Glomerular visceral epithelial cell (primary cell): ENCODE results near the gene CENPP.
A peak's percentile ranks its signal among the peaks of the same experiment; 100 is the strongest.

Source experiments
- DNase-seq: peaks from one replicate; pipeline ENCODE4 v3.0.0-alpha.2; 2016; ENCODE audit errors: extremely low spot score

Gene CENPP

DNA sequence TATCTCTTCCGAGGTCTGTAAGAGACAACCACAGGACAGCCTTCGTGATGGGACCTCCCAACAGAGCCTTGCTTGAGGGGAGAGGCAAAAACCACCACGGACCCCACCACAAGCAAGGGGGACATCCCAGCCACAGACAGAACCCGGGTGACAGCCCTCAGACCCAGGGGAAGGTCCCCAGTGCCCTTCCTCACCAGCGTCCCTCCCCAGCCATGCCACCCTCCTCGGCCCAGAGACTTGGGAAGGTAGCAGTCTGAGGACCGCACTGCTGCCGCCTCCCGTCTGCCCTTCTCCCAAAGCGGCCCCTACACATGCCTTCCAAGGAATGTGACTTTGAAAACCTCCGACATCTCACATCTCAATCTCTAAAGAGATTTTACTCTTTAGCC lies 330.8 kb downstream of the CENPP start:
- no peak for DNase-seq

DNA sequence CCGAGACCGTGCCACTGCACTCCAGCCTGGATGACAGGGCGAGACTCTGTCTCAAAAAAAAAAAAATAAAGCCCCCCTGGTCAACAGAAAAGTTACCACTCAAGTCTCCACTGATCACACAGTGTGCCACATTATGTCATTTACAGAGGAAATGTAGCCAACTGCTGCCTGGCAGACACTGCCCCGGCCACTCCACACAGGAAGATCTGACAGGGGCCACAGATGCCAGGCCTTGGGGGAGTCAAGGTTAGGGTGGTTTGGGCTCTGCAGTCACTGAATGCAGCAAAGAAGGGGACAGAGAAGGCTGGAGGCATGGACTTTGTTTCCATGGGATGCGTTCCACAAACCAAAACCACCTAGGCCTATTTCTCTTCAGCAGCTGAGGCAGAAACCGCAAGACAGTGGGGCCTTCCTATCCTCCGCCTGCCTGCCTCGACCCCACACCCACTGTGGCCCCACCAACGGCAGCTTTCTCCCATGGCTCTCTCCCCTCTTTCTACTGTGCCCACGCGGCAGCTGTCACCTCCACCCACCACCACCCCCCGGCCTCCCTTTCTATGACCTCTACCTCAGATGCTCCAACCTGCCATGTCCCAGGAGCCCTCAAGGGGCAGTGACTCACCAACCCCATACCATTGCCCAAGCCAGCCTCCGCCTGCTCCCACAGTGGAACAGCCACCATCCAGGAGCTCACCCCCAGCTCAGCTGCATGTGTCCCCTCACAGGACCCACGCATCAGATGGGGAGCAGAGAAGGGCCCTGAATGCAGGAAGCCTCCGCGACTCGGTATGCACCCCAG lies 331.7 kb downstream of the CENPP start:
- DNase-seq = no peak

DNA sequence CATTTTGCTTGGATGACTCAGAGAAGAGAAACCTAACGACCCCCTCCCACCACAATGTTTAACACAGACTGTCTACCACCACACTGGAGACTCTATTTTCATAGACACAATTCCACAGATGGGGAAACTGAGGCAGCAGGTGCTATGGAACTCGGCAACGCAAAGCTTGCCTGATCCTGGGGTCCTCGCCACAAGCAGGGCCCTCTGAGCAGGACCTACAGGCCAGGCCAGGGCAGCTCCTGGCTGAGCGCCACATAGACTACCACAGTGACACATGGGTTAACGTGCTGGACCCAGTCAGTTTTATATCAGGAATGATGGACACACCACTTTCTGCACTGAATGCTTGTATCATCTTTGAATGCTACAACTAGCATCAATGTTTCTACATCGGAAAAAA lies 332.4 kb downstream of the CENPP start:
- DNase-seq = no peak

DNA sequence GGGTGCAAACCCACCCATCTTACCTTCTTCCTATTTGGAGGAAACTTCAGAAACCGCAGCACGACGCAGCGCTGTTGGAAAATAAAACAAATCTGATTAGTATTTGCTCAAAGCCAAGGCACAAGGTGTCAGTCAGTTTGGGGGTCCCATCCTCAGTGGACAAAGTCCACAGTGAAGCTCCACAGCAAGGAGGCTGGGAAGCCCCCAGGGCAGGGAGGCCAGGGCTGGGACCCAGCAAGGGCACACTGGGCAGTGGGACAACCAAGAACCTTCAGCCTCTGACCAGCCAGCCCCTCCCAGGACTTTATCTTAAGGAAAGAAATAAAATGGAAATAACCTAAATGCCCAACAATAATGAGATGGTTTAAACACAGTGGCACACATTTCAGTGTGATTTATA lies 332.9 kb downstream of the CENPP start:
- no peak for DNase-seq

DNA sequence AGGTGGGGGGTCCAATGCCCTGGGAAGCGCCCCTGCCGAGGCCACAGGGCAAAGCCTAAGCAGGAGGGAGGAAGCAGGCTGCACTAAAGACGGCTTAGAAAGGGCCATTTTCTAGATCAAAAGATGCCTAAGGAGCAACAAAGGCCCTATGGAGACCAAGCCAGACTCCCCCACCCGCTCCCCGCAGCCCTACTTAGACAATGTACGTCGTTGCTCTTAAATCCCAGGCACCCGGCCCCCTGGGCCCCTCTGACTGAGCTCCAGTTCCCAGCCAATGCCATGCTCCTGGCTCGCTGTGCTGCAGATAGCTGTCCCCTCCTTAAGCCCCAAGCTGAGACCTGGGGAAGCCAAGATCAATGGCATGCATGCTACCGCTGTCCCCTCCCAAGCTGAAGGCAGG lies 333.8 kb downstream of the CENPP start:
- no peak for DNase-seq

DNA sequence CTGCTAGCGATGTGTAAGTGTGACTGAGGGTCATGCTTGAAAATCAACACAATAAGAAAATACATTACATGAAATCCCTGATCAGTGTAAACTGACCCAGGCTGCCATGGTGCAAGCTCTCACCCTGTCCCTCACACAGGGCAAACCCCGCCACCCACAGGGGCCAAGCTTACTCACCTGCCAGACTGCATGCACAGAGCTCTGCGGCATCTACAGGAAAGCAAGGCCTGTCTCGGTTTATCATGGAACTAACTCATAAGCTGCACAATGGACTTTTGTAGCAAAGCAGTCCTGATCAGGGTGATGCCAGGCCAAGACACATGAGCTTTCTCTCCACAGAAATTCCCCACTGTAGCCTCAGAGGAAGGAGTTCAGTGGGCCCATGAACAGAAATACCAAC lies 334.5 kb downstream of the CENPP start:
- no peak for DNase-seq

DNA sequence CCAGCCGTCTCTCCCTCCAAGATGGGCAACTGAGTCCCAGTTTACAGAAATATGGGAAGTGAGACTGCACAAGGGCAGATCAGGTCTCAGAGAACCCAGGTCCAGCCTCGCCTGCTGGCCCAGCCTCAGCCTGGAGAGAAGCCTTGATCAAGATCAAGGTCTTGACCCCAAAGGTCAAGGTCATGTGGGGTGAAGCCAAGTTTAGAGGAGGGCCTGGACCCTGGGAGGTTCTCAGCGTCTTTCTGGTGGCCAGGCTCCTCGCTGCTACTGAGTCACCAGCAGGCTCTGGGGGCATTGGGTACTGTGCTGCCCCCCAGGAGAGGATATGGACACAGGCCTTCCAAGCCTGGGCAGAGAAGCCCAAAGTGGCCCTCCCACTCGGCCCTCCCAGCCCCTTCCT lies 335.4 kb downstream of the CENPP start:
- no peak for DNase-seq

DNA sequence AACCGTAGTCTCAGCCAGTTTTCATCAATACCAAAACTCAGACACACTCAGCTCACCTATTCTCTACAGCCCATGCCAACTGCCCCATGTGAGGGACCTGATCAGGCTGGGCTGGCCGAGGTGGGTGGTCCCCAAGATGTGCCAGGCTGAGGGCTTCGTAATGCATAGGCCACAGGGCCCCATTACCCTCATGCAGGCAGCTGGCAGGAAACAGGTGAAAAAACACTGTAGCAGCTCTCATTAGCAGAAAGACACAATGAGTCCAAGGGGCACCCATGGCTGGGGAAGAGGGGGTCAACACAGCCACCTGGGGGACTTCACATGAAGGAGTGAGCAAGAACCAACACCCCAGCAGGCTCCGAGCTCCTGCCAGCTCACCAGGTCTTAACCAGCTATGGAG lies 336.0 kb downstream of the CENPP start:
- DNase-seq = no peak

DNA sequence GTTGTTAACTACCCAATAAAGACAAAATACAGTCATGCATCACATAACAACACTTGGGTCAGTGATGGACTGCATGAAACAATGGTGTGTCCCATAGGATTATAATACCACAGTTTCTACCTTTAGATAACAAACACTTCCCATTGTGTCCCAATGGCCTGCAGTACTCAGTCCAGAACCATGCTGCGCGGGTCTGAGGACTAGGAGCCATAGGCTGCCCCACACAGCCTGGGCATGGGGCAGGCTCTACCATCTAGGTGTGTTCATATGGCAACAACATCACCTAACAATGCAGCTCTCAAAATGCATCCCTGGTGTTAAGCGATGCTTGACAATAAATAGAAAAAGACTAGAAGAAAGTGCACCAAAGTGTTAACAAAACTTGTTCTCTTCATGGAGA lies 337.4 kb downstream of the CENPP start:
- DNase-seq = no peak

DNA sequence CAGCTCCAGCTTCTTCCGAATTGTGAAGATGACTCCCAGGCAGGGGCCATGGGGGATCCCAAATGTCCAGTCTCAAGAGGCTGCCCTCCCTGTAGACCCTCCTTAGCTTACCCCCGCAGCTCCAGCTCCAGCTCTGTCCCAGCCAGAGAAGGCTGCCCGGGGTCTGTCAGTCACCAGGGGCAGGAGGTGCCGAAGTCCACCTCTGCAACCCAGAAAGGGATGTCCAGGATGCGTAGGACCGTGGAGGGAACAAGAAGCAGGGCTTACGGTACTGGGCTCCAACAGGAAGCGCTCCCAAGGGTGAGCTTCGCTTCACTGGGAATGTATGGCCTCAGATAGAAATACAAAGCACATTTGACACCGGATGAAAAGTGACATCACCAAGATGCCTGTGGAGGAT lies 338.2 kb downstream of the CENPP start:
- peak; percentile 23 for DNase-seq

DNA sequence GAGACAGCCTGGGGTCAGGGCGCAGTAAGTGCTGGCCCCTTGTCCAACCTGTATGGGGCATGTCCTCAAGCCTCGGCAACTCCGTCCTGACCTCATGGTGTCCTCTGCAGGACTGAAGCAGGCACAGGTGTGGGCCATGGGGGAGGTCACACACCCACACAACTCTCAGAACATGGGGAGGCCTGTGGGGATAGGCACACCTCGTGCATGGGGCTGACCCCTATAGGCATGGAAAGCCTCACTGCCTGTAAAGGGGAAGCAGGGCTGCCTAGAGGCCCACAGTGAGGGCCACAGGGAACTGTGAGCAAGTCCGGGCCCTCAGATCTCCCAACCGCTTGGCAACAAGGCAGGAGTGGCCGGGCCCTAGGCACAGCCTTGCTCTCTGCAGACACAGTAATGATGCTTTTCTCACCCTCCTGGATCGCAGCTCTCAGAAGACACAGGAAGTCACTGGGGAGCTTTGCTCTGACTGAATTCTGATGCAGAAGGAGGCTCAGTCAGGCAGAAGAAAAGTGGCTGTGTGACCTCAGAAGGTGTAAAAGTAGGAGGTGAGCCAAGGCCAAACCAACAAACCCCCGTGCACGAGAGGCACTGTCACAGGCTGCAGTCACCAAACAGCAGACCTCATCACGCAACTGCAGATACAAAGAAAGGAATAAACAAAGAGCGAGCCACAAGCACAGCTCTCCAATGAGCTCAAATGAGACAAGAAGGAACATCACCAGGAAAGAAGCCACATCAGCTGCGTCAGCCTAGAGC lies 338.8 kb downstream of the CENPP start:
- DNase-seq = peak; percentile 67

DNA sequence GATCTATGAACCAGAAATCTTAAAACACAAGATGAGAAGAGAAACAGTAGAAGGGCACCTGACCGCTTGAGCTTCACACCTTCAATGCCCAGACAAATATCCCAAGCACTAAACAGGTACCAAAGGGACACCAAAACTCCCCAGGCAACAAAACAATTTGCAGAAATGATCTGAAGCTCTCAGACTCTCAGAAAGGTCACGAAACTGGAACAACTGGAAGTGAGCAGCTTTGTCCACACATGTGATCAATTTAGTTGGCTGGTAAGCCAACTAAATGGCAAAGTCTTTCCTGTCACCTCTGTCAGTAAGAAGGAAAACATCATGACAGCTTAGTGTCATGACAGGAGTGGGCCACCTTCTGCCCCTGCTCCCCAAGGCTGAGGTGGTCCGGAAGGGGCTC lies 340.1 kb downstream of the CENPP start:
- no peak for DNase-seq

DNA sequence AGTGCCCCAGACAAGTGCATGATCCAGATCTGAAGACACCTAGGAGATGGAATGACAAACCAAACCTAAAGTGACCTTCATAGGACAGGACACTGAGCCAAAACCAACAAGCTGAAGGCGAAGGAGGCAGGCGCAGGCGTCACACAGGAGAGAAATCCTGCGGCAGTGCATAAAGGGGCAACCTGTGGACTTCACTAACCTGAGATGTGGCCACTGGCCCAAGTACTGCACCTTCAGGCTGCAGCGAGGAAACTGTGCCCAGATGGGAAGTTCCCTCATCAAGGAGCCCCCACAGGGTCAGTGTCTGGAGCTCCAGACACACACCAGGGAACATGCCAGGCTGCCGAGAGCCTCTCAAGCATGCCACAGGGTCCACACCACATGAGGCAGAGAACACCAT lies 340.5 kb downstream of the CENPP start:
- no peak for DNase-seq

DNA sequence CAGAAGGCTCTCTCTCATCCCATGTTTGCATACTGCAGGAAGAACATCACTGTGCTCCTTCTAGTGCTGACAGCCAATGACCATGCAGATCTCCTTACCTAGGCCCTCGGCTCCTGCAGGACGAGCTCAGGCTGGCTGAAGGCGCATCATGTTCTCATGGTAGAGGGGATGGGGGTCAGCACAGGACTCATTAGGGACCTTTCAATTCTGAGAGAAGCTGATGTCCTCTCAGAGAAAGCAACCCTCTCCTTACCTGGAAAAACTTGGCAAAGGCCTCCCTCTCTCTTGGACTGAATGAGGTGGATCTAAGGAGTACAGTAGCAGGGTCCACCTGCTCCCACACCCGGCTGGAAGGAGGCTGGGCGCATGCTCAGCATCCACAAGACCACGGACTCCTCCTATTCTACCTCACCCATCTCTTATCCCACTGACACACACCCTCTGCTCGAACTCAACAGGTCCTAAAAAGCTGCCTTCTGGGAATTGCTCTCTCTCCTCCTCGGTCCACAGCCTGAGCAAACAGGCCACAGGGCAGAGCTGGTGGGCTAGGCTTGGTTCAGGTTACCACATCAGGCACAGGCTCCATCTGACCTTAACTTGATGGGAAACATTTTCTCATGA lies 341.3 kb downstream of the CENPP start:
- no peak for DNase-seq

DNA sequence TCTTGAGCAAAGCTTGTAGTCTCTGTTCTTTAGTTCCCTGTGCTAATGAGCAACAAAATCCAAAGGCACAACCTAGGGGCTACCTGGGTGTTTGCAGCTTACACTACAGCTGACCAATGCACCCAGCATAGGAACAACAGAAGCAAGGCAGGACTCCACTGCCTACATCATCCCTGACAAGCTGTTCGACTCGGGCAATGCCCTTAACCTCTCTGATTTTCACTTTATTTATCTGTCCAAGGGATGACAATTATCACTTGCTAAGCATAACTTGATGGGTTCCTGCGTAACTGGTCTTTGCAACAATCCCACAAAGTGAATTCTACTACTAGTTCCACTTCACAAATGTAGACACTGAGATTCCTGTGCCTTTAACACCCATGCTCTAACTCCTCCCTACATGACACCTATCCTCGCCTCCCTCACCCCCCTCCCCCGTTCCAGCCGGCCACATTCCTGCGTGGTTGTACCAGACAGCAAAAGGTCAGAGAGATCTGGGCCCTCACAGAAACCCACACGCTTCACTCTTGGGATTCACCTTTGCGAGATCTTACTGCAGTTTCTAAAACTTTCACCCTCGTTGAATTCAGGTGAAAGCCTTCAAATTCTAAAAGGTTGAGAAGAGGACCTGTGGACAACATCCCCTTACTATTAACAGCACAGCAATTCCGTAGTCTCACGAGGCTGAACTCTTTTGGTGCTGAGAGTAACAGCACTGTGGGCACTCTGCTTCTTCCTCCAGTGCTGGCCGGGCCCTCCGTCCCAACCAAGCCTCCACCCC lies 343.2 kb downstream of the CENPP start:
- DNase-seq = peak; percentile 80

DNA sequence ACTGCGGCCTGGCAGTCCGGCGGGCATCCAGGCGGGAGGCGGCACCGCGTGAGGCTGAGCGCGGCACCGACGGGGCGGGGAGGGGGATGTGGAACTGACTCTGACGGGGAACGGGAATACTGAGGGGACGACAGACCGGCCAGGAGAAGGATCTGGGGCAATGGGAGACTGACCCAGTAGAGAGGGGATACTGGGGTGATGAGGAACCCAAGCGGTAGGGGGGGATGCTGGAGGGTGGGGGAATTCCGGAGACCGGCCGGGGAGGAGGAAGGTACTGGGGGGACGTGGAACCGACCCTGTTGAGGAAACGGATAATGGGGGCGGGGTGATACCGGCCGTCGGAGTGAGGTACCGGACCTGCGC lies 343.8 kb downstream of the CENPP start:
- no peak for DNase-seq
